ENCODE data around the gene WFDC10B.
A peak's percentile ranks its signal among the peaks of the same experiment; 100 is the strongest.
"Not testable (repeated sequence)": the region's sequence is repeated elsewhere in the genome, so short reads cannot be mapped to it uniquely, and the experiment has no call there.

The WFDC10B gene

DNA sequence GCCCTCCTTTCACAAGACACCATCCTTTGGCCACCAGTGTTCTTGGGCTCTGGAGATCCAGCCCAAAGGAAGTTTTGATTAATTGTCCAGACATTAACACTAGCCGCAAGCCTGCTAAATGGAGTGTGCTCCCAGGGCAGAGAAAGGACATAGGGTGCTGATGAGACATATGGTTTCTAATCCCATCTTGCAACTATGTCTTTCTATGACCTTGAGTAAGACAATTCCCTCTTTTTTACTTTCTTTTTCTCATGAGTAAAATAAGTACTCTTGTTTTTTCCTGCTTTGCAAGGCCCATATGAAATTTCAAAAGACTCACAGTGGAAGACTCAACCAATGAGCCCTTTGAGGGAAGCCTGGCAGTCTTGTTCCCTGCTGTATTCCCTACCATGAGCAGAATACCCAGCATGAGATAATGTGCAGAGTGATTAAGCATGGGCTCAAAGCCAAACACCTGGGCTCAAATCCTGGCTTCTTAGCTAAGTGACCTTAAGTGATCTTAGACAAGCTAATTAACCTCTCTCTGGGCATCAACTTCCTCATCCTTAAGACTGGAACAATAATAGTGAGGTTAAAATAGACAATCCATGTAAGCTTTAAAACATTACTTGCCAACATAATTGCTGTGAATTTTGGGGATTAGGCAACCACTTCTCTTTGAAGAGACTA, at the start of gene WFDC10B:
WFDC10B (minus strand) TSS at position 51 of the 669 bp plus-strand sequence. CDS start 19,027 bp downstream, outside the sequence.
- no peak for DNase-seq (ENCODE audit: low spot score)

DNA sequence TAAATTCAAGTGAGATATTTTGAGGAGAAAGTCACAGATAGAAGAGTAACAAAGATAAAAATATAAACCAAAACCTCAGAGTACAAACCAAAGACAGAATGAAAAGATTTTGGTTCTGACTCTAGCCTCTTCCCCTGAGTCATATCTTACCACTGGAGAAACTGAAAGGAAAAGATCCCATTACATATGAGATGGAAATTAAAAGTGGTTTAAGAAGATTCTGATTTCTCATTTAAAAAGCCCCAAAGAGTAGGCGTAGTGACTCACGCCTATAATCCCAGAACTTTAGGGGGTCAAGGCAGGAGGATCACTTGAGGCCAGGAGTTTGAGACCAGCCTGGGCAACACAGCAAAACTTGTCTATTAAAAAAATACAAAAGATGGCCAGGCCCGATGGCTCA, 47.9 kb upstream of the WFDC10B start:
- no peak for DNase-seq (ENCODE audit: low spot score)

DNA sequence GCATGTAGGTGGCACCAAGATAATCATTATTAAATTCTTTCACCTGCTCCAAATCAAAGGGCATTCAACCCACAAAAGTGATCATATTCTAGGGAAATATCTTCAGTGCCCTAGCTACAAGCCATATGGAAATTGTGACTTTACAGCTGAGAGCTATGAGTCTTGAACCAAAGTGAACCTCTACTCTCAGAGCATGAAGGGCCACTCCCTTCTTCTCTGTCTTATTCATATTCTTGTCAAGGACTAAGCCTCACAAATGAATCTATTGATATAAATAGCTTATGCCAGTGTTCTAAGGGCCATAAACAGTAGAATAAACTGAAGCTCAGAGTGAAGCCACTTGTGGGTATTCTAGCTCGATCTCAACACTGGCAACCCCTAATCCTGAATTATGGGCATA, 46.9 kb upstream of the WFDC10B start:
- no peak for DNase-seq (ENCODE audit: low spot score)

DNA sequence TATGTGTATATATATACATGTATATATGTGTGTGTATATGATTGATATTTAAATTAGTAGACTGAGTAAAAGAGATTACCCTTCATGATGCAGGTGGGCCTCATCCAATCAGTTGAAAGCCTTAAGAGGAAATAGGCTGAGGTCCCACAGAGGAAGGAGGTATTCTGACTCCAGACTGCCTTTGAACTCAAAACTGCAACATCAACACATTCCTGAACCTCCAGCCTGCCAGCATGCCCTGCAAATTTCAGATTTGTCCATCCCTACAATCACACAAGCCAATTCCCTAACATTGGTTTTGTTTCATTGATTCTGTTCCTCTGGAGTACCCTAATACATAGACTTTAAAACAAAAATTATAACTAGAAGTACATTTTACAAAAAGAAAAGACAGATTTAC, 40.2 kb upstream of the WFDC10B start:
- DNase-seq (ENCODE audit: low spot score) = no peak

DNA sequence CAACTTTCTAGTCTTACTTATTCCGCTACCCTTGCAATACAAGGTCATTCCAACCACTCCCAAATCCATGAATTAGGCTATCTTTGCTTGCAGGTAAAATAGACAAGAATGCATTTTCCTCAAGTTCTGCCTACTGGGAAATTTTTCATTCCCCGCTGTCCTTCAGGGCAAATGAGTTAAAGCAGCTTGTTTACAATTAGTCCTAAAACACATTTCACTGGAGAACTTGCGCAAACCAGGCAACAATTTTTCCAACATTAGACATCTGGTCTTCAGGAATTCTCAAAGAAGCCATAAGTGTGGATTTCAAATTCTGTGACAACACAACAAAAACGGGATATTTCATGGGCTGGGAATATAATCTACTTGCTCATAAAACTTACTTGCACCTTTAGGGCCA, 37.8 kb upstream of the WFDC10B start:
- no peak for DNase-seq (ENCODE audit: low spot score)

DNA sequence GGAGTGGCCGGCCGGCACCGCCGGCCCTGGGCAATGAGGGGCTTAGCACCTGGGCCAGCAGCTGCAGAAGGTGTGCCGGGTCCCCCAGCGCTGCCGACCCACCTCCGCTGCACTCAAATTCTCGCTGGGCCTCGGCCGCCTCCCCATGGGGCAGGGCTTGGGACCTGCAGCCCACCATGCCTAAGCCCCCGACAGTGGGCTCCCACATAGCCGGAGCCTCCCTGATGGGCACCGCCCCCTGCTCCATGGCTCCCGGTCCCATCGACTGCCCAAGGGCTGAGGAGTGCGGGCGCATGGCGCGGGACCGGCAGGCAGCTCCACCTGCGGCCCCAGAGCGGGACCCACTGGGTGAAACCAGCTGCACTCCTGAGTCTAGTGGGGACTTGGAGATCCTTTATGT, 31.2 kb upstream of the WFDC10B start:
- no peak for DNase-seq (ENCODE audit: low spot score)

DNA sequence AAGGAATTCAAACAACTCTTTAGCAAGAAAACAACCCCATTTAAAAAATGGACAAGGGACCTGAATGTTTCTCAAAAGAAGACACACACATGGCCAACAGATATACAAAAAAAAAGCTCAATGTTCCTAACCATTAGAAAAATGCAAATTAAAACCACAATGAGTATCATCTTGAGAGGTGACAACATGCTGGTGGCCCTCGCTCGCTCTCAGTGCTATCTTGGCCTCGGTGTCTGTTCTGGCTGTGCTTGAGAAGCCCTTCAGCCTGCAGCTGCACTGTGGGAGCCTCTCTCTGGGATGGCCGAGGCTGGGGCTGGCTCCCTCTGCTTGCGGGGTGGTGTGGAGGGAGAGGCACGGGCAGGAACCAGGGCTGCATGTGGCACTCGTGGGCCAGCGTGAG, 30.7 kb upstream of the WFDC10B start:
- DNase-seq (ENCODE audit: low spot score) = no peak

DNA sequence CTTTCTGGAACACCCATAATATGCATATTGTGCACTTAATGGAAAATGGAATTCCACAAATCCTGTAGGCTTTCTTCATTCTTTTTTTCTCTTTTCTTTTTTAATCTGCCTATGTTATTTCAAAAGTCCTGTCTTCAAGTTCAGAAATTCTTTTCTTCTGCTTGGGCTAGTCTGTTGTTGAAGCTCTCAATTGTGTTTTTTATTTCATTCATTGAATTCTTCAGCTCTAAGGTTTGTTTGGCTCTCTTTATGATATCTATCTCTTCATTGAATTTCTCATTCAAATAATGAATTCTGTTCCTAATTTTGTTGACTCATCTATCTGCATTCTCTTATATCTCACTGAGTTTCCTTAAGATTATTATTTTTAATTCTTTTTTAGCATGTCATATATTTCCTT, 27.4 kb upstream of the WFDC10B start:
- no peak for DNase-seq (ENCODE audit: low spot score)

DNA sequence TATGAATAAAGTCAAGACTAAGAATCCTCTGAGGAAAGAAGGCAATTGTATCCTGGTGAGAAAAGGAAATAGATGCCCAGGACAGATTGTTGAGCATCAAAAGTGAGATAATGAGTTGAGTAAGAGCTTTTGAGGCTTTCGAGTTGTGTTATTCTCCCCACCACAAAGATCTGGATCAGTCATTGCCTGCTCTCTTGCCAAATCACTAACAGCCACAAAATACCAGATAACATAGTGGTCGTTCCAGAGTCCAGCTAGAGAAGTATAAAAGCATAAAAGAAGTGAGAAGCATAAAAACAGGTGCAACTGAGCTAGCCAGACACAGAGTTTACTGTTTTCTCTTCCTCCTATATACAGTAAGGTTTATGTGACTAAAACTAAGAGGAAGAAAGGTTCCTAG, 22.2 kb upstream of the WFDC10B start:
- no peak for DNase-seq (ENCODE audit: low spot score)

DNA sequence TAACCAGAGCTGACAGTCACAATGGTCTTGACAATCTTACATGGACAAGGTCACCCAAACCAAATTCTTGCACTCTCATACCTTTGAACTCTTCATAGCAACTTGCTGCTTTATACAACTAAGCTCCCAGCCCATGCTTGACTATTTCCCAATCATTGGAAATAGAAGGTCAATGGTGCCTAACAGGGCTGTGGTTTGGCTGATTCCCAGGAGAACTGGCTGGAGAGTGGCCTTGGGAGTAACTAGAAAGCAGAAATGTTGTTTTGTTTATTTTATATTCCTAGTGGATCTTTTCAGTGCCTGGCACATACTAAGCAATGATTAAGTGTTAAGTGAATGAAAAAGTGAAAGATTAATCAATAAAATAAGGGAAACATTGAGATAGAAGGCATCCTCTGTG, 20.3 kb upstream of the WFDC10B start:
- no peak for DNase-seq (ENCODE audit: low spot score)

DNA sequence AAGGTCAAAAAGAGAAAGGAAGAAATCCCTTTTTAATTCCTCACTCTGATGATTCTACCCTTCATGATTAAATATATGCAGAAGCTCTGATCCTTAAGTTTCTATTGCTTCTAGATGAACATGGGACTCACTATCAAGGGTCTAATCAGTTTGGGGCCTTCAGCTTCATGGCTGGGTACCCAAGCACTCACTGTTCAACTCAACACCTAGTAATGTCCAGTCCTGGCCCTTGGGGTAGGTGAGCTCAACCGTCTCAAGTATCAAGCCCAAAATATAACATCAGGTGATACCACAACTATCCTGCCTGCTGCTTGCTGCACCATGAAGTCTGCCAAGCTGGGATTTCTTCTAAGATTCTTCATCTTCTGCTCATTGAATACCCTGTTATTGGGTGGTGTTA, 17.2 kb upstream of the WFDC10B start, which contains the start of gene SPINT4:
SPINT4 (plus strand) TSS at position 301 of the 400 bp plus-strand sequence; CDS start at position 322, 21 bp downstream.
- no peak for DNase-seq (ENCODE audit: low spot score)

DNA sequence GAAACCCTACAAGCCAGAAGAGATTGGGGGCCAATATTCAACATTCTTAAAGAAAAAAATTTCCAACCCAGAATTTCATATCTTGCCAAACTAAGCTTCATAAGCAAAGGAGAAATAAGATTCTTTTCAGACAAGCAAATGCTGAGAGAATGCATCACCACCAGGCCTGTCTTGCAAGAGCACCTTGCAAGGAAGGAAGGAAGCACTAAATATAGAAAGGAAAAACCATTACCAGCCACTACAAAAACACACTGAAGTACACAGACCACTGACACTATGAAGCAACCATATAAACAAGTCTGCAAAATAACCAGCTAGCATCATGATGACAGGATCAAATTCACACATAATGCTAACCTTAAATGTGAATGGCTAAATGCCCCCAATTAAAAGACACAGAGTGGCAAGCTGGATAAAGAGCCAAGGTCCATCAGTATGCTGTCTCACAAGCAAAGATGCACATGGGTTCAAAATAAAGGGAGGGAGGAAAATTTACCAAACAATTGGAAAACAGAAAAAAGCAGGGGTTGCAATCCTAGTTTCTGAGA, 11.4 kb upstream of the WFDC10B start:
- not testable (repeated sequence) for DNase-seq (ENCODE audit: low spot score)

DNA sequence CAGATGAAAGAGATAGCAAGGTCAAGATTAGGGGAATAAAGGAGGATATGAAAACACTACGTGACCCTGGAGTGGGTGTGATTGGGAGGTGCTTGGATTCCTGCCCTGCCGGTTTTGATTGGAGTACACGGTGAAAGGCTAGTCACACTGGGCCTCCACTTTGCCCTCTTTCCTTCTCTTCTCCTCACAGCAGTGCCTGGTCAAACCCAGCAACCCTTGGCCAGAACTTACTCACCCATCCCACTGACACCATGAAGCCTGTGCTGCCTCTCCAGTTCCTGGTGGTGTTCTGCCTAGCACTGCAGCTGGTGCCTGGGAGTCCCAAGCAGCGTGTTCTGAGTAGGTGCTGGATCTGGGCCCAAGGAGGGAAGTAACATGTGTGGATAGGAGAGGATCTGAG, 2.9 kb downstream of the WFDC10B start, which contains the start of gene WFDC13:
WFDC13 (plus strand) TSS at position 166 of the 400 bp plus-strand sequence; CDS start at position 252, 86 bp downstream.
- DNase-seq (ENCODE audit: low spot score) = no peak

DNA sequence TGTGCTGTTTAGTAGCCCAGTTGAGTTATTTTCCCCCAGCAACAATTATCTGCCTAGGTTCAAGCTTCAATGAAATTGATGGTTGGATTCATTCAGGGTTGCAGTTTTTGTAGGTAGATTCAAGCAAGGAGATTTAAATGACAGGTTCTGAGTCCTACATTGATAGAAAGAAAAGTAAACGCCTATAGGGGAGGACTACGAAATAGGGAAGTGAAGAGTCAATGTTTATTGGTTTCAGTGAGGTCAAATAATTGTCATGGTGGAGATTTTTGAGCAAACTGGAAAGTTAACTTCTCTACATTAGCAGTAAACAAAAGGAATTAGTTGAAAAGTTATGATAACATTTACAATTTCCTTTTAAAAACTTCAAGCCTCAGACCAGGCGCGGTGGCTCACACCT, 3.7 kb downstream of the WFDC10B start:
- DNase-seq (ENCODE audit: low spot score) = no peak

DNA sequence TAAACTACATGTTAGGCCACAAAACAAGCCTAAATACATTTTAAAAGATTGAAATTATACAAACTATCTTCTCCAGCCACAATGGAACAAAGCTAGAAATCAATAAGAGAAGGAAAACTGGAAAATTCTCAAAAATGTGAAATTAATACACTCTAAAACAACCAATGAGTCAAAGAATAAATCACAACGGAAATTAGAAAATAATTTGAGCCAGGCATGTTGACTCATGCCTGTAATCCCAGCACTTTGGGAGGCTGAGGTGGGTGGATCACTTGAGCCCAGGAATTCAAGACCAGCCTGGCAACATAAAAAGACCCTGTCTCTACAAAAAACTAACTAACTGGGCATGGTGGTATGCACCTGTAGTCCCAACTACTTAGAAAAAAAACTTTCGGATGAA, 9.3 kb downstream of the WFDC10B start:
- DNase-seq (ENCODE audit: low spot score) = no peak

DNA sequence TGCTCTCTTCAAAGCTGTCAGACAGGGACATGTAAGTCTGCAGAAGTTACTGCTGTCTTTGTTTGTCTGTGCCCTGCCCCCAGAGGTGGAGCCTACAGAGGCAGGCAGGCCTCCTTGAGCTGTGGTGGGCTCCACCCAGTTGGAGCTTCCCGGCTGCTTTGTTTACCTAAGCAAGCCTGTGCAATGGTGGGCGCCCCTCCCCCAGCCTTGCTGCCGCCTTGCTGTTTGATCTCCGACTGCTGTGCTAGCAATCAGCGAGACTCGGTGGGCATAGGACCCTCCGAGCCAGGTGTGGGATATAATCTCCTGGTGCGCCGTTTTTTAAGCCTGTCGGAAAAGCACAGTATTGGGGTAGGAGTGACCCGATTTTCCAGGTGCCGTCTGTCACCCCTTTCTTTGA, 11.5 kb downstream of the WFDC10B start:
- not testable (repeated sequence) for DNase-seq (ENCODE audit: low spot score)

DNA sequence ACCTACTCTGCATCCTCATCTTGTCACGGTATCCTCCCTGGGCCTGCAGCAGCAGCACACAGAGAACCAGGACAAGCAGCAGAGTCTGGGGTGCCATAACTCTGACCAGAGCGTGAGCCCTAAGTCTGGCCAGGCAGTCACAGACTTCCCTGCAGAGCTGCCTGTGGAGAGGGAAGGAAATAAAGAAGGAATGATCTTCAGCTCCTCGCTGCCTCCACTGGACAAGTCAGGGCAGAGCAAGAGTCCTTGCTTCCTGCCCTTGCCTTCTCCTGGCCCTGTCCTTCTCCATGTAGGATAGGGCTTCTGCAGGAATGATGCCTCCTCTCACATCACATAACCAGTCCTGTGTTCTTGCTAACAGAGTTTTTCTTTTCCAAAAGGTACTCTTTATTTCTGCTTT, 18.9 kb downstream of the WFDC10B start:
- peak; percentile 28 for DNase-seq (ENCODE audit: low spot score)

DNA sequence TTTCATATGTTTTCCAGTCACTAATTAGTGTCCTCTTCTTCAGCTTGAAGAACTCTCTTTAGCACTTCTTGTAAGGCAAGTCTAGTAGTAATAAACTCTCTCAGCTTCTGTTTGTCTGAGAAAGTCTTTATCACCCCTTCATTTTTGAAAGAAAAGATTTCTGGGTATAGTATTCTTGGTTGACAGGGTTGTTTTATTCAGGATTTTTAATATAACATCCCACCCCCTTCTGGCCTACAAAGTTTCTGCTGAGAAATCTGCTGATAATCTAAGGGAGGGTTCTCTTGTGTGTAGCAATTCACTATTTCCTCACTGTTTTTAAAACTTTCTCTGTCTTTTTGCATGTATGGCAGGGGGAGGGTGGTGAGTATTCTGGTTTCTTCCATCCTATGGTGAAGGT, 25.2 kb downstream of the WFDC10B start:
- DNase-seq (ENCODE audit: low spot score) = no peak

DNA sequence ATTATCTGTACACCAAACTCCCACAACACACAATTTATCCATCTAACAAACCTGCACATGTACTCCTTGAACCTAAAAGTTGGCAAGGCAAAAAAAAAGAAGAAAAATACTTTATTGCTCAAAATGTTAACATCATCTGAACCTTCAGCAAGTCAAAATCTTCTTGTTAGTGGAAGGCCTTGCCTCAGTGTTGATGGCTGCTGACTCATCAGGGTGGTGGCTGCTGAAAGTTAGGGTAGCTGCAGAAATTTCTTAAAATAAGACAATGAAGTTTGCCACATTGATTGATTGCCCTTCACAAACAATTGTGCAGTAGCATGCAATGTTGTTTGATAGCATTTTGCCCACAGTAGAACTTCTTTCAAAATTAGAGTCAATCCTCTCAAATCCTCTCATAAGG, 32.1 kb downstream of the WFDC10B start:
- DNase-seq (ENCODE audit: low spot score) = no peak

DNA sequence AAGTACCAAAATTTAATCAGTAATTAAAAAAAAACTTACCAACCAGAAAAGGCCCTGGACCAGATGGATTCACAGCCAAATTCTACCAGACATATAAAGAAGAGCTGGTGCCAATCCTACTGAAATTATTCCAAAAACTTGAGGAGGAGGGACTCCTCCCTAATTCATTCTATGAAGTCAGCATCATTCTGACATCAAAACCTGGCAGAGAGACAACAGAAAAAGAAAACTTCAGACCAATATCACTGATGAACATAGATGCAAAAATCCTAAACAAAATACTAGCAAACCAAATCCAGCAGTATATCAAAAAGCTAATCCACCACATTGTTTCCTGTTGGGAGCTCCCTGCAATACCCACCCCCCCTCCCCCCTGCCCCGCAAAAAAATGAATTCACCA, 34.7 kb downstream of the WFDC10B start, which contains the start of gene WFDC11:
WFDC11 (minus strand) TSS at position 101 of the 400 bp plus-strand sequence. CDS start 19,639 bp downstream, outside the sequence.
- no peak for DNase-seq (ENCODE audit: low spot score)

DNA sequence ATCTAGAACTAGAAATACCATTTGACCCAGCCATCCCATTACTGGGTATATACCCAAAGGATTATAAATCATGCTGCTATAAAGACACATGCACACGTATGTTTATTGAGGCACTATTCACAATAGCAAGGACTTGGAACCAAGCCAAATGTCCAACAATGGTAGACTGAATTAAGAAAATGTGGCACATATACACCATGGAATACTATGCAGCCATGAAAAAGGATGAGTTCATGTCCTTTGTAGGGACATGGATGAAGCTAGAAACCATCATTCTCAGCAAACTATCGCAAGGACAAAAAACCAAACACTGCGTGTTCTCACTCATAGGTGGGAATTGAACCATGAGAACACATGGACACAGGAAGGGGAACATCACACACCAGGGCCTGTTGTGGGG, 47.8 kb downstream of the WFDC10B start:
- DNase-seq (ENCODE audit: low spot score) = not testable (repeated sequence)

DNA sequence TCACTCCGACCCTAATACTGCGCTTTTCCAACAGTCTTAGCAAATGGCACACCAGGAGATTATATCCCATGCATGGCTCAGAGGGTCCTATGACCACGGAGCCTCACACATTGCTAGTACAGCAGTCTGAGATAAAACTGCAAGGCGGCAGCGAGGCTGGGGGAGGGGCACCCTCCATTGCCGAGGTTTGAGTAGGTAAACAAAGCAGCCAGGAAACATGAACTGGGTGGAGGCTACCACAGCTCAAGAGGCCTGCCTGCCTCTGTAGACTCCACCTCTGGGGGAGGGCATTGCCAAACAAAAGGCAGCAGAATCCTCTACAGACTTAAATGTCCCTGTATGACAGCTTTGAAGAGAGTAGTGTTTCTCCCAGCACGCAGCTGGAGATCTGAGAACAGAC, 53.1 kb downstream of the WFDC10B start:
- not testable (repeated sequence) for DNase-seq (ENCODE audit: low spot score)

DNA sequence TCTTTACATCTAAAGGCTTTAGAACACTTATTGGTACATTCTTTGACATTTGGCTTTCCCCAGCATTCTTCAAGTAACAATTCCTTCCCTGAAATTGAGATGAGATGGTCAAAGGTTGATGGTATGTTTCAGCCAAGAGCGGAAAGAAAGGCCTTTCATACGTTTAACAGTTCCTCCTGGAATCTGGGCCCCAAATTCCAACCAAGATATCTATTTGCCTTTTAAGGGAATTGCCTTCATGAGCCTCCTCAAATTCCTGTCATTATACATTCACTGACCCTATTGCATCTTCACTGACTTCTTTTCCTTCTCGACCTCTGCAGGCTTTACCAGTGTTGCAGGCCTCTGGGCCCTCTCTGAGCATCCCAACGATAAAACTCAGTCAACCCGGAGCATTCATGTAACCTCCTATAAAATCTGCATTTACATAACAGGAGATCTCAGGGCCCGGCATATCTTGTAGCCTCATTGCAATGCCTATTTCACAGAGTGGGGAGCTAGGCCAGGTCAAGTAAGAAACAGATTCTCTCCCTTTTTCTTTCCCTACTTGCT, 55.4 kb downstream of the WFDC10B start:
- no peak for DNase-seq (ENCODE audit: low spot score)
